Smooth muscle cell (in vitro differentiated cells): Measurements from ENCODE around the gene N4BP2L1. TPM values are rescaled to one million over a fixed set of nuclear protein-coding genes. Genes with fewer than 3 reads are reported as not detected.

Experiments used
- DNase-seq: peaks from one replicate; lab custom pipeline; 2025; ENCODE audit not compliant: unreplicated experiment; lab: John Stamatoyannopoulos, UW
- H2AFZ ChIP-seq: fragments of 200-600 bp; sonication (generic); 2 replicates; pipeline ENCODE4 v1.6.0; 2016; ENCODE audit warnings: antibody characterized with exemption, low read depth, mild to moderate bottlenecking
- H3F3A ChIP-seq: fragments of 200-600 bp; sonication (generic); 2 replicates; pipeline ENCODE4 v1.6.0; 2017; ENCODE audit warnings: antibody characterized with exemption, low read depth
- H3K27ac ChIP-seq: fragments of 200-600 bp; sonication (generic); 2 replicates; pipeline ENCODE4 v1.5.1; 2016; ENCODE audit warnings: low read depth, mild to moderate bottlenecking
- H3K27me3 ChIP-seq: fragments of 200-600 bp; sonication (generic); 2 replicates; pipeline ENCODE4 v1.6.1; 2016; ENCODE audit warnings: low read depth, mild to moderate bottlenecking
- H3K36me3 ChIP-seq: fragments of 200-600 bp; sonication (generic); 2 replicates; pipeline ENCODE4 v1.5.1; 2016; ENCODE audit warnings: low read depth
- H3K4me1 ChIP-seq: fragments of 200-600 bp; sonication (generic); 2 replicates; pipeline ENCODE4 v1.5.1; 2016; ENCODE audit warnings: low read depth
- H3K4me2 ChIP-seq: fragments of 200-600 bp; sonication (generic); 2 replicates; pipeline ENCODE4 v1.6.0; 2016; ENCODE audit warnings: mild to moderate bottlenecking
- H3K4me3 ChIP-seq: fragments of 200-600 bp; sonication (generic); 2 replicates; pipeline ENCODE4 v1.5.1; 2016; ENCODE audit warnings: mild to moderate bottlenecking
- H3K79me2 ChIP-seq: fragments of 200-600 bp; sonication (generic); 2 replicates; pipeline ENCODE4 v1.6.0; 2016; ENCODE audit warnings: low read depth, mild to moderate bottlenecking
- H3K9ac ChIP-seq: fragments of 200-600 bp; sonication (generic); 2 replicates; pipeline ENCODE4 v1.6.0; 2016; ENCODE audit warnings: low read depth
- H3K9me3 ChIP-seq: fragments of 200-600 bp; sonication (generic); replicated peaks from 2 replicates; pipeline ENCODE4 v1.5.1; 2016; ENCODE audit warnings: low read depth
- H4K20me1 ChIP-seq: fragments of 200-600 bp; sonication (generic); 2 replicates; pipeline ENCODE4 v1.6.0; 2016; ENCODE audit warnings: low read depth
- WGBS: methylation state at CpG from one replicate; pipeline ENCODE4 v1.1.7; 2016; ENCODE audit warnings: low lambda C conversion rate; 5-methylcytosine and 5-hydroxymethylcytosine counted together
- polyA plus RNA-seq: library from polyadenylated mRNA; unstranded; fragments of >200 nt; fragmentation: Nextera tagmentation; extraction: Ambion mirVana; gene quantifications from 2 replicates; pipeline ENCODE4 v1.2.1, GENCODE V29; 2016
- total RNA-seq: library from RNA; depleted of rRNA; stranded (reverse); fragments of >200 nt; gene quantifications from 2 replicates; pipeline ENCODE4 v1.2.3, GENCODE V29; 2014
- TF ChIP-seq, protein P1 (sequence below): fragments of 200-600 bp; sonication (generic); IDR thresholded peaks from 2 replicates; pipeline ENCODE4 v1.5.1; 2017; ENCODE audit warnings: borderline replicate concordance, mild to moderate bottlenecking, antibody characterized with exemption; ENCODE audit not compliant: insufficient read depth, poor library complexity, severe bottlenecking

N4BP2L1 gene
- total and polyA plus RNA-seq, 2 experiments from 2014 or later: 0.64 to 0.99 TPM

DNA sequence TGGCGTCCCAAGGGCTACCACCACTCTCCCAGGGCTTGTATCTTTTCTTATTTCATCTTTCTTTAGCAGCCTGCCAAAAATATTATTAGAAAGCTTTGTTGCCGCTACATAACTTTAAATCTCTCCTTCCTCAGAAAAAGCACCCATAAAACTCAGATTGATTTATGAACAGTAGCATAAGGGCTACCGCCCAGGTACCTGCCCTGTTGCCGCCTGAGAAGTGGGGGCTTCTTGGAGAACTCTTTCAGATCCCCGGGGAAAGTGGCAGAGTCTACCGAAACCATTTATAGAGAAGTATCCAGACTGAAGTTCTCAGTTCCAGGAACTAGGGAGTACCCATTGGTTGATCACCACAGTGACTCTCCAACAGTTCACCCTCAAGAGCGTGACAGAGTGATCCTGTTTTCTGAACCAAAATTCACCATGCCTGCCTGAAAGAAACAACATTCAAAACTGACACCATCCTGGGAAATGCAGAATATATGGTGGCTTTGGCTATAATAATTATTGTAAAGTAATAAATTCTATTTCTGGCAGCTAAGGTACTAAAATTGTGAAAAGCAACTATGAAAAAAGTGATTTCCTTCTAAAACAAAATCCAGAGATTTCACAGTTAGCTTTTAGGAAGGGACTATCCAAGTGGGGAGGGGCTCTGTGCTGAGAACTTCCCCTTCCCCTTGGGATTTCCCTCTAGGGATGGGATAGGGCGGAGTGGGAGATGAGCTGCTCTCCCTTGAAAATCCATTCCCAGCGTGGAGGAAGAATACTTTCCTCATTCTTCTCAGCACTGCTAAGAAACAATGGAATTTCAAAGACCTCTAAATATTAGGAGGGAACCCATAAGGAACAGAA is 877 bp upstream of the N4BP2L1 start:
- no peak overlapping the region for H3K9ac ChIP-seq
- no peak for DNase-seq
- H3K79me2 ChIP-seq: no peaks in the 10 kb centered on the region
- TF ChIP-seq, protein P1, sequence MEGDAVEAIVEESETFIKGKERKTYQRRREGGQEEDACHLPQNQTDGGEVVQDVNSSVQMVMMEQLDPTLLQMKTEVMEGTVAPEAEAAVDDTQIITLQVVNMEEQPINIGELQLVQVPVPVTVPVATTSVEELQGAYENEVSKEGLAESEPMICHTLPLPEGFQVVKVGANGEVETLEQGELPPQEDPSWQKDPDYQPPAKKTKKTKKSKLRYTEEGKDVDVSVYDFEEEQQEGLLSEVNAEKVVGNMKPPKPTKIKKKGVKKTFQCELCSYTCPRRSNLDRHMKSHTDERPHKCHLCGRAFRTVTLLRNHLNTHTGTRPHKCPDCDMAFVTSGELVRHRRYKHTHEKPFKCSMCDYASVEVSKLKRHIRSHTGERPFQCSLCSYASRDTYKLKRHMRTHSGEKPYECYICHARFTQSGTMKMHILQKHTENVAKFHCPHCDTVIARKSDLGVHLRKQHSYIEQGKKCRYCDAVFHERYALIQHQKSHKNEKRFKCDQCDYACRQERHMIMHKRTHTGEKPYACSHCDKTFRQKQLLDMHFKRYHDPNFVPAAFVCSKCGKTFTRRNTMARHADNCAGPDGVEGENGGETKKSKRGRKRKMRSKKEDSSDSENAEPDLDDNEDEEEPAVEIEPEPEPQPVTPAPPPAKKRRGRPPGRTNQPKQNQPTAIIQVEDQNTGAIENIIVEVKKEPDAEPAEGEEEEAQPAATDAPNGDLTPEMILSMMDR: no peak
- WGBS: 93% methylated on average over 9 of the region's 9 CpGs
- no peak overlapping the region for H2AFZ ChIP-seq
- H3K9me3 ChIP-seq: no peaks in the 10 kb centered on the region
- peak overlapping the region; percentile 65 for H3K4me3 ChIP-seq
- no peaks in the 10 kb centered on the region for H3K36me3 ChIP-seq
- no peak overlapping the region for H3K27ac ChIP-seq
- H3K27me3 ChIP-seq: peaks cover 26% of the 10 kb centered on the region
- no peaks in the 10 kb centered on the region for H3F3A ChIP-seq
- H4K20me1 ChIP-seq: no peaks in the 10 kb centered on the region
- peaks cover 6% of the 10 kb centered on the region for H3K4me1 ChIP-seq
- peak overlapping the region; percentile 90 for H3K4me2 ChIP-seq

DNA sequence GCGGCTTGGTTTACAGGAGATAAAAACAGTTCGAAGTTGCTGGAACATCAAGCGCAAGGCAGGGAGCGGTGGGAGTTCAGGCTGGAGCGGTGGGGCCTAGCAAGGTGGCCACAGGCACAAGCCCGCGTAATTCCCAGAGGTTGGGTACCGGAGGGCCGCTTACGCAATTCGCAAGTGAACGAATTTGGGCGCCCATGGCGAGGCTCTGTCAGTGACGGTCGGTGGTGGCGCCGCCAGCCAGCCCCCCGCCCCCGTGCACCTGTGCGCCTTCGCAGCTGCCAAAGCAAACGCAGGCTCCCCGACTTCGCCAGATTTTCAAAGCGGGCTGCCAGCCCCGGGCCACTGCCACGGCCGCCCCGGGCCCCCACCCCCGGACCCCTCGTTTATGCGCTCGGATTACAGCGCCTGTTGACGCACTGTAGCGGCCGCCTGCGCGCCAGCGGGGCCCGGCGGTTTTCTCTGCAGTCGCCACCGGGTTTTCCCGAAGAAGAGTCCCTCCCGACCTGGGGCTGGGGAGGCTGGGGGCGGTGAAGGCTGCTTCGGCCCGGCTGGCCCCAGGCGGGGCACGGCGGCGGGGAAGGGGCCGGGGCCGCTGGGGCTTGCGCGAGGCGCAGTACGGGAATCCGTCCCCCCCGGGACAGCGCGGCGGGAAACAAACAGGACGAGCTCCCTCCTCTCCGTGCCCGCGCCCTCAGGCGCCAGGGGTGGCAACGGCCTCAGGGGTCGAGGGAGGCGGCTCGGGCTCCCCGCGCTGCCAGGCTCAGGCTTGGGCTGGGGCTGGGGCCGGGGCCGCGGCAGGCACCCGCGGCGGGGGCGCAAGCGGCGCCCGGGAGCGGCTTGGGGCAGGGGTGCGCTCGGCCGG is 709 bp downstream of the N4BP2L1 start:
- TF ChIP-seq, protein P1: no peak
- Histone ChIP-seq H3K4me1 (peaks cover 6% of the 10 kb centered on the region), H3K4me3 (peak overlapping the region; percentile 65), H3F3A (no peaks in the 10 kb centered on the region), H3K36me3 (no peaks in the 10 kb centered on the region), H3K4me2 (peak overlapping the region; percentile 90), H3K27ac (no peak overlapping the region), H3K79me2 (no peaks in the 10 kb centered on the region), H3K9ac (peak overlapping the region; percentile 6), H3K9me3 (no peaks in the 10 kb centered on the region), H3K27me3 (peaks cover 26% of the 10 kb centered on the region), H2AFZ (no peak overlapping the region), H4K20me1 (no peaks in the 10 kb centered on the region)
- WGBS: 7% methylated on average over 31 of the region's 90 CpGs
- DNase-seq: peak; percentile 11

DNA sequence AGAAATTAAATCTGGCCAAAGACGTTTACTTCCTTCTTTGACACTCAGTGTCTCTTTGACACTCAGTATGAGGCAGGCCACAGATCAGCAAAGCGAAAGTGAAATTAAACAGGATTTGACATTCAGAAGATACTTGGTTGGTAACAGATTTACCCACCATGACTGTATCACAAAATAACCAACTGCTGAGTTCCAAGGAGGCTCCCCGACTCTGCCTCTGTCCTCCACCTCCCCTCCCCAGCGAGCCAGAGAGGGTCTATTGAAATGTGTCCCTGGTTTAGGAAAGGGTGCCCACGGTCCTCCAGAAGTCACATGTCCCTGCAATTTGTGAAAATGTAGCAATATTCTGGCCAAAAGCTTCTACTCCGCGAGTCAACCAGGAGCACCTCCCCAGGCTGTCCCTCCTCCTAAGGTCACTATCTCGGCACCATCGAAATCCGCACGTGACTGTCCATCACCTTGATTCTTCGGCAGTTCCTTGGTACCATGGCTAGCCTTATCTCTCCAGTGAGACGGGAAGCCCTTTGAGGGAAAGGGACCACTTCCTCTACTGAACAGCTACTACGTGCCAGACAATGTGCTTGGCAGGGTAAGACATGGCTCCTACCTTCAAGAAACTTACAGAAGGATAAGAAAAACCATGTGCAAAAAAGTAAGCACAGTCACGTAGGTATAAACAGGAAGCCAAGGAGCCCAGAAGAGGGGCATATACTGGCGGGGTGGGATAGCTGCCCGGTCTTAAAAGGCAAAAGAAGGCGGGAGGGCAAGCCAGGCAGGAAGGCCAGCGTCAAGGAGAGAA is 1.5 kb downstream of the N4BP2L1 start:
- Histone ChIP-seq H3K9me3 (no peaks in the 10 kb centered on the region), H3K36me3 (no peaks in the 10 kb centered on the region), H3K79me2 (no peaks in the 10 kb centered on the region), H4K20me1 (no peaks in the 10 kb centered on the region), H3K4me1 (peaks cover 6% of the 10 kb centered on the region), H3K27ac (no peak overlapping the region), H3K27me3 (peaks cover 26% of the 10 kb centered on the region), H2AFZ (no peak overlapping the region), H3K9ac (no peak overlapping the region), H3F3A (no peaks in the 10 kb centered on the region), H3K4me2 (peak overlapping the region; percentile 90), H3K4me3 (peak overlapping the region; percentile 65)
- DNase-seq: no peak
- TF ChIP-seq, protein P1: no peak
- 81% methylated on average over 19 of the region's 19 CpGs for WGBS
